ENCODE data around the gene CARMIL1.

CARMIL1 gene

GRCh38 chr6:25519856-25520255 is 240.7 kb downstream of the CARMIL1 start:
- Histone ChIP-seq H3K27me3 (ENCODE audit: insufficient read depth, low read length) (no peaks in the 10 kb centered on the region), H3K4me3 (ENCODE audit: low read length) (no peak overlapping the region), H3K27ac (ENCODE audit: low read depth, low read length) (no peak overlapping the region), H3K9ac (ENCODE audit: low read depth, low read length) (no peak overlapping the region), H3K9me3 (ENCODE audit: insufficient read depth, low read depth, low read length) (no peaks in the 10 kb centered on the region), H3K36me3 (ENCODE audit: insufficient read depth, low read length) (peaks cover 46% of the 10 kb centered on the region), H3K4me1 (ENCODE audit: insufficient read depth, low read length) (no peaks in the 10 kb centered on the region)

DNA sequence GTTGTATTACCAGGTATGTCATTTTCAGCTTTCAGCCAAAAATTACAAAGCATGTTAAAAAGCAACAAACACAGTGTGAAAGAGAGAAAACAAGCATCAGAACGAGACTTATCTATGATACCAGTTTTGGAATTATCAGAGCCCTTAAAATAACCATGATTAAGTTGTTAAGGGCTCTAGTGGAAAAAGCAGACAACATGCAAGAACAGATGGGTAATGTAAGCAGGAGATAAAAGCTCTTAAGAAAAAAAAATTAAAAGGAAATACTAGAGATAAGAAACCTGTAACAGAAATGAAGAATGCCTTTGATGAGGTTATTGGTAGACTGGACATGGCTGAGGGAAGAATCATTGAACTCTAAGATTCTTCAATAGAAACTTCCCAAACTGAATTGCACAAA is 245.4 kb downstream of the CARMIL1 start:
- H3K27ac ChIP-seq (ENCODE audit: low read depth, low read length): no peak overlapping the region

GRCh38 chr6:25525078-25525477 is 245.9 kb downstream of the CARMIL1 start:
- Histone ChIP-seq H3K4me1 (ENCODE audit: insufficient read depth, low read length) (no peaks in the 10 kb centered on the region), H3K9me3 (ENCODE audit: insufficient read depth, low read depth, low read length) (no peaks in the 10 kb centered on the region), H3K27ac (ENCODE audit: low read depth, low read length) (no peak overlapping the region), H3K9ac (ENCODE audit: low read depth, low read length) (no peak overlapping the region), H3K27me3 (ENCODE audit: insufficient read depth, low read length) (no peaks in the 10 kb centered on the region), H3K4me3 (ENCODE audit: low read length) (no peak overlapping the region), H3K36me3 (ENCODE audit: insufficient read depth, low read length) (peaks cover 14% of the 10 kb centered on the region; the same call in 1 of the 2 replicates)
- WGBS: 94% methylated on average over 3 of the region's 3 CpGs

More for the DNA sequence above, 245.4 kb downstream of the CARMIL1 start:
- Histone ChIP-seq H3K4me3 (ENCODE audit: low read length) (no peak overlapping the region), H3K36me3 (ENCODE audit: insufficient read depth, low read length) (peaks cover 15% of the 10 kb centered on the region; the same call in 1 of the 2 replicates), H3K9ac (ENCODE audit: low read depth, low read length) (no peak overlapping the region), H3K27me3 (ENCODE audit: insufficient read depth, low read length) (no peaks in the 10 kb centered on the region), H3K9me3 (ENCODE audit: insufficient read depth, low read depth, low read length) (no peaks in the 10 kb centered on the region), H3K4me1 (ENCODE audit: insufficient read depth, low read length) (no peaks in the 10 kb centered on the region)
- WGBS: 100% methylated on average over 1 of the region's 1 CpG

DNA sequence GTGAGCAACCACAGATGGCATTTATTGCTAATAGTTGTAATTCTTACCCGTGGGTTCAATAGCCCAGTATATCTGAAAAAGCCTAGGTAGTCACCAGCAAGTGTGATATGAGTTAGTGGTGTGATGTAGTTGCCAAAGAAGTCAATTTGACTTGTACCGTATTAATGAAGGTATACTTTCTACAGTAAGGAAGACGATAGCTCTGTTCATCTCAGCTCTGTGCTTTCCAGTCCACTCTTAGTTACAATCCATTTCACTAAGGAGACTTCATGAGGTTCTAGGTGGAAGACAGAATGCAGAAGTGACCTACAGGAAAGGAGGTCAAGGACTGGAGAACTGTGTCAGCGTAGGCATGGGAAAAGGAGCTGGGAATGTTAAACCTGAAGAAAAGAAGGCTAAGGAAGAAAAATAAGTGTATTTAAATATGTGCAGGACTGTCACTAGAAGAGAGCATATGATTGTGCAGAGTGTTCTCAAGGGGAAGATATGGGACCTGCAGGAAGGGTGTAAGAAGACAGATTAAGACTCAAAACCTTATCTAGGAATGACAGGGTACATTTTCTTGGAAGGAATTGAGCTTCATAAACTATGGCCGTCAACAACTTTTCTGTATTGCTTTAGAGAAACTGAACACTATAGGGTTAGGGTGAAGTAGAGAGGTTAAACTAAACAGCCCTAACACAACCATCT is 255.9 kb downstream of the CARMIL1 start:
- H3K9me3 ChIP-seq (ENCODE audit: insufficient read depth, low read depth, low read length): no peaks in the 10 kb centered on the region
- WGBS: 88% methylated on average over 4 of the region's 5 CpGs
- no peak overlapping the region for H3K27ac ChIP-seq (ENCODE audit: low read depth, low read length)
- no peak overlapping the region for H3K9ac ChIP-seq (ENCODE audit: low read depth, low read length)
- H3K27me3 ChIP-seq (ENCODE audit: insufficient read depth, low read length): no peaks in the 10 kb centered on the region
- H3K4me1 ChIP-seq (ENCODE audit: insufficient read depth, low read length): 0 out of 2 replicates have a peak, but pooled peaks cover 3% of the 10 kb centered on the region
- no peak overlapping the region for H3K4me3 ChIP-seq (ENCODE audit: low read length)
- H3K36me3 ChIP-seq (ENCODE audit: insufficient read depth, low read length): 0 out of 2 replicates have a peak, but pooled peaks cover 5% of the 10 kb centered on the region

DNA sequence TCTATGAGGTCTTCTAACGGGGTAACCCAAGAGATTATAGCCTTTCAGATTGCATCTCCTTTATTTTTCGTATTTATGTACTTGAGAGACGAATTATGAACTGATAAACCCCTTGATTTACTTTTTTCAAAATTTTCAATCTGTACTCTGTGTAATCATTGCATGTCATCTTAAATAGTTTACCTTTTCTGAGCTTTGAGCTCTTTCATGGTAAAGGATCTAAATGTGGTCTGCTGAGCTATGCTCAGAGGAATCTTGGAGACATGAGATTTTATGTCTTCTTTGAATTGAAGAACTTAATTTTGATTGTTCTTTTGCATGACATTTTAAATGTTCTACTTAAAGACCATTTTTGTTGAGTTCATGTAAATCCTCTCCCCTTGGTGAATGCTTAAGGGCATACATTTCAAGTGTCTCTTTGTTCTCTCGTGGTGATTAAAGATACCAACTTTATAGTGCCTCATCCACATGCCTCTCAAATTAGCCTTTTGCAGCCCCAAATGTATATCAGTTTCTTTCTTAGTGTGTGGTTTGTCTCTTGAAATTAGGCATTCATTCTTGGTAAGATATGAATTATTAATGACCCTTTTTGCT is 256.6 kb downstream of the CARMIL1 start:
- no peak overlapping the region for H3K27ac ChIP-seq (ENCODE audit: low read depth, low read length)
- no peak overlapping the region for H3K9ac ChIP-seq (ENCODE audit: low read depth, low read length)
- peaks cover 11% of the 10 kb centered on the region for H3K36me3 ChIP-seq (ENCODE audit: insufficient read depth, low read length)
- no peaks in the 10 kb centered on the region for H3K27me3 ChIP-seq (ENCODE audit: insufficient read depth, low read length)
- WGBS: 98% methylated on average over 4 of the region's 4 CpGs
- 0 out of 2 replicates have a peak, but pooled peaks cover 3% of the 10 kb centered on the region for H3K4me1 ChIP-seq (ENCODE audit: insufficient read depth, low read length)
- H3K9me3 ChIP-seq (ENCODE audit: insufficient read depth, low read depth, low read length): no peaks in the 10 kb centered on the region
- no peak overlapping the region for H3K4me3 ChIP-seq (ENCODE audit: low read length)

DNA sequence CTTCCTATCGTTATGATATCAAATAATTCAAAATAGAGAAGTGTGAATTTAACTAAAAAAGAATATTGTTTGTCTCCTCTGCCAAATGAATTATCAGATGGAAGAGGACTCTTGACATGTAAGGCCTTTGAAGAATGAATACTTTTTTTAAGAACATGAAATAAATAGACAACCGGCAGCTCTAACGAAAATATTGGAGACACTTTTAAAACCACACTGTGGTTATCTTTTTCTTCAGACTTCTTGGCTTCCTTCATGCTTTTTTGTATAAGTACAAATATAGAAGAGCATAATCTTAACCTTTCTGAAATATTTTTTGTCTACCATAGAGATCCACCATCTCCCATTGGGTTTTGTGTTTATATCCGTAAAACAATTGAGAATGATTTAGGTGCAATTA is 257.6 kb downstream of the CARMIL1 start:
- no peaks in the 10 kb centered on the region for H3K9me3 ChIP-seq (ENCODE audit: insufficient read depth, low read depth, low read length)
- no peak overlapping the region for H3K9ac ChIP-seq (ENCODE audit: low read depth, low read length)
- H3K4me1 ChIP-seq (ENCODE audit: insufficient read depth, low read length): 0 out of 2 replicates have a peak, but pooled peaks cover 3% of the 10 kb centered on the region
- H3K27me3 ChIP-seq (ENCODE audit: insufficient read depth, low read length): no peaks in the 10 kb centered on the region
- H3K27ac ChIP-seq (ENCODE audit: low read depth, low read length): no peak overlapping the region
- peaks cover 16% of the 10 kb centered on the region for H3K36me3 ChIP-seq (ENCODE audit: insufficient read depth, low read length)
- WGBS: 67% methylated on average over 2 of the region's 4 CpGs
- no peak overlapping the region for H3K4me3 ChIP-seq (ENCODE audit: low read length)

DNA sequence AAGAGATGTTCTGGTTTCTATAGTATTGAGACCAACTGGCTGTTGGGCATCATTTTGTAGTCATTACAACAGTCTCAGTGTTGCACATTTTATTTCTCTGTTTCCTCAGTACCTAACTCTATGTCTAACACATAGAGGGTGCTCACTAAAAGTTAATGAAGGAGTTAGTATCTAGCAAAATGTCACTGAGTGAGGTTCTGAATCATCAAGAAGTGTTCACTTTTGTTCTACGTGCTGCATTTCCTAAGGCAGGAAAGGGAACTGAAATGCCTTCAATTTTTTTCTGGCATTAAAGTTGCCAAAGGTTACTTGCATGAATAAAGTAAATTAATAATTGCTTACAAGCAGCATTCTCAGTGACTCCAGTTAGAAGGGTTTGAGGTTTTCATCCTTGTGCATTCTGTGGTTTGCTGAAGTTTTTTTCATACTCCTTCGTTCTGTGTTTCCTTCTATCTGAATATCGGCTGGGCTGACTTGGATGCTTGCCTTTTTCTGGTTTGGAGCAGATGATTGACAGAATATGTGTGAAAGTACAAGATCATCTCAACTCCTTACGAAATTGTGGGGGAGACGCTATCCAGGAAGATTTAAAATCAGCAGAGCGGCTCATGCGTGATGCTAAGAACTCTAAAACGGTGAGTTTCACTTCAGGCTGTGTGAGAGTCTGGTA is 258.3 kb downstream of the CARMIL1 start:
- no peaks in the 10 kb centered on the region for H3K27me3 ChIP-seq (ENCODE audit: insufficient read depth, low read length)
- no peak overlapping the region for H3K9ac ChIP-seq (ENCODE audit: low read depth, low read length)
- no peak overlapping the region for H3K27ac ChIP-seq (ENCODE audit: low read depth, low read length)
- H3K4me1 ChIP-seq (ENCODE audit: insufficient read depth, low read length): 0 out of 2 replicates have a peak, but pooled peaks cover 3% of the 10 kb centered on the region
- H3K9me3 ChIP-seq (ENCODE audit: insufficient read depth, low read depth, low read length): no peaks in the 10 kb centered on the region
- peaks cover 16% of the 10 kb centered on the region for H3K36me3 ChIP-seq (ENCODE audit: insufficient read depth, low read length)
- WGBS: 95% methylated on average over 8 of the region's 8 CpGs
- H3K4me3 ChIP-seq (ENCODE audit: low read length): no peak overlapping the region

DNA sequence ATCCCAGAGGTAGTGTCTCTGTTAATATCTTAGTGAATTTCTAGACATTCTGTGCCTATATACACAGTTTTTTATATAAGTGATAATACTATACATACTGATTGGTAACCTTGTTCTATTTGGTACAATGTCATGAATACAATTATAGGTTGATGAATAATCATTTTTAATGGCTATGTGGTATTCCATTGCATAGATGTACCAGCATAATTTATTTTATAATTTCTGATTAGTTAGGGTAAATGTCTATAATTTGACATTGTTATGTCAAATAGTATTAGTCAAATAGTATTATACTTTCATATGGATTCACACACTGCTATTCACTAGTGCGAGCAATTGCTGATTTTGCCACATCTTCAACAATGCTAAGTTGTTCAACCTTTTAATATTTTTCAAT is 262.1 kb downstream of the CARMIL1 start:
- Histone ChIP-seq H3K4me1 (ENCODE audit: insufficient read depth, low read length) (no peaks in the 10 kb centered on the region), H3K4me3 (ENCODE audit: low read length) (no peak overlapping the region), H3K27me3 (ENCODE audit: insufficient read depth, low read length) (no peaks in the 10 kb centered on the region), H3K9me3 (ENCODE audit: insufficient read depth, low read depth, low read length) (no peaks in the 10 kb centered on the region), H3K9ac (ENCODE audit: low read depth, low read length) (no peak overlapping the region), H3K36me3 (ENCODE audit: insufficient read depth, low read length) (peaks cover 16% of the 10 kb centered on the region), H3K27ac (ENCODE audit: low read depth, low read length) (no peak overlapping the region)
- WGBS: no CpG with 5 or more reads among the region's 1 CpG

- H3K4me1 ChIP-seq (ENCODE audit: insufficient read depth, low read length): no peaks in the 10 kb centered on the region
- H3K27ac ChIP-seq (ENCODE audit: low read depth, low read length): no peak overlapping the region
- 94% methylated on average over 1 of the region's 1 CpG for WGBS
- H3K36me3 ChIP-seq (ENCODE audit: insufficient read depth, low read length): peaks cover 16% of the 10 kb centered on the region
- H3K9ac ChIP-seq (ENCODE audit: low read depth, low read length): no peak overlapping the region
- no peaks in the 10 kb centered on the region for H3K27me3 ChIP-seq (ENCODE audit: insufficient read depth, low read length)
- no peak overlapping the region for H3K4me3 ChIP-seq (ENCODE audit: low read length)
- H3K9me3 ChIP-seq (ENCODE audit: insufficient read depth, low read depth, low read length): no peaks in the 10 kb centered on the region
Observed at GRCh38 chr6:25542984-25543910, 264.1 kb downstream of the CARMIL1 start.

- H3K4me1 ChIP-seq (ENCODE audit: insufficient read depth, low read length): no peaks in the 10 kb centered on the region
- H3K9ac ChIP-seq (ENCODE audit: low read depth, low read length): no peak overlapping the region
- no peaks in the 10 kb centered on the region for H3K27me3 ChIP-seq (ENCODE audit: insufficient read depth, low read length)
- H3K4me3 ChIP-seq (ENCODE audit: low read length): no peak overlapping the region
- peaks cover 14% of the 10 kb centered on the region for H3K36me3 ChIP-seq (ENCODE audit: insufficient read depth, low read length)
- no peak overlapping the region for H3K27ac ChIP-seq (ENCODE audit: low read depth, low read length)
- no peaks in the 10 kb centered on the region for H3K9me3 ChIP-seq (ENCODE audit: insufficient read depth, low read depth, low read length)
Observed at GRCh38 chr6:25544833-25545232, 265.7 kb downstream of the CARMIL1 start.
